ENCODE results near the gene GOLGA5.
"Not testable (repeated sequence)": the region's sequence is repeated elsewhere in the genome, so short reads cannot be mapped to it uniquely, and the experiment has no call there.

Gene GOLGA5

DNA sequence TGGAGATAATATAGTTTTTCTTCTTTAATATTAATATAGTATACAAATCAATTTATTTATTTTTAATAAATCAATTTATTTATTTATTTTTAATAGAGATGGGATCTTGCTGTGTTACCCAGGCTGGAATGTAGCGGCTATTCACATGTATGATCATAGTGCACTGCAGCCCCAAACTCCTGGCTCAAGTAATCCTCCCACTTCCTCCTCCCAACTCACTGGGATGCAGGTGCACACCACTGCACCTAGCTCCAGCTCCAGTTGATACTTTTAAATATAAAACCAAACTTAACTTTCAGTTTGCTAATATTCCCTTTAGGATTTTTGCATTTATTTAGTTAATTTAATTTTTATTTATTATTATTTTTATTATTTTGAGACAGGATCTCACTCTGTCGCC, 8.6 kb downstream of the GOLGA5 start:
- Histone ChIP-seq H2BK12ac (ENCODE audit: low read length) (no peak overlapping the region), H3K27me3 (ENCODE audit: control insufficient read depth in 3 of 3, insufficient read depth in 3 of 3, low read depth in 1 of 3, low read length in 3 of 3) (no peaks in the 10 kb centered on the region), H4K8ac (ENCODE audit: low read depth, low read length) (no peak overlapping the region), H3K18ac (ENCODE audit: low read length) (no peak overlapping the region), H2AK5ac (ENCODE audit: low read depth, low read length) (no peak overlapping the region), H3K14ac (ENCODE audit: low read length) (no peak overlapping the region), H3K9ac (ENCODE audit: low read depth, low read length, poor library complexity) (no peak overlapping the region), H4K91ac (ENCODE audit: low read depth, low read length, poor library complexity) (no peak overlapping the region), H3K36me3 (replicated peaks in 1 of 2; ENCODE audit: control insufficient read depth in 2 of 2, insufficient read depth in 2 of 2, low read length in 2 of 2) (peaks cover 10 to 71% of the 10 kb centered on the region in 2 donors), H3K4ac (ENCODE audit: low read length) (no peak overlapping the region), H2BK15ac (ENCODE audit: low read length) (no peak overlapping the region), H3K9me3 (replicated peaks in 1 of 2; ENCODE audit: control insufficient read depth in 2 of 2, insufficient read depth in 1 of 2, low read depth in 1 of 2, low read length in 2 of 2) (no peaks in the 10 kb centered on the region), H3K4me1 (ENCODE audit: control insufficient read depth in 2 of 2, insufficient read depth in 1 of 2, low read depth in 1 of 2, low read length in 2 of 2) (no peaks in the 10 kb centered on the region), H3K4me3 (ENCODE audit: low read length in 2 of 2) (no peak overlapping the region), H3K23ac (ENCODE audit: low read depth, low read length, poor library complexity) (no peak overlapping the region), H3K27ac (replicated peaks; ENCODE audit: low read length) (no peak overlapping the region), H3K4me2 (ENCODE audit: insufficient read depth, low read length, poor library complexity, severe bottlenecking) (no peak overlapping the region), H2BK5ac (ENCODE audit: low read length) (no peak overlapping the region), H3K79me1 (ENCODE audit: low read depth, low read length) (peaks cover 2% of the 10 kb centered on the region), H2BK120ac (ENCODE audit: low read depth, low read length) (no peak overlapping the region), H2AFZ (ENCODE audit: low read length) (no peak overlapping the region)
- DNase-seq (ENCODE audit: low spot score) = no peak
- WGBS, 2 donors (ENCODE audit: extremely low coverage in 2 of 2, insufficient read length in 2 of 2, insufficient replicate concordance in 1 of 2) = no CpG with 5 or more reads among the region's 2 CpGs

DNA sequence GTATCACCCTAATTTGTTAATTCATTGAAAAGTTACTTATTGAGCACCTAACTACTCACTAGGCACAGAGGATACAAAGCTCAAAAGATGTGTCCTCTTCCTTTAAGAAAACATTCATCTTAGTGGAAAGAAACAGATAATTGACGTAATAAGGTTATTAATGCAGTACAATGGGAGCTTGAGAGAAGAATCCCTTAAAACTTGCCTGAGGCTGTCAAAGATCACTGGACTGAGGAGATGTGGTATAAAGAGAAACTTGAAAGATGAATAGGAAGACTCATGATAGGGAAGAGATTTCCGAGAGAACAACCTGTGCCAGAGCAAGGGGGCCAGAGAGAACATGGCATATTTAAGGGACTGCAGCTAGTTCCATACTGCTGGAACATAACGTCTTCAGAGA, 19.1 kb downstream of the GOLGA5 start:
- no peak overlapping the region for H3K27ac ChIP-seq (replicated peaks; ENCODE audit: low read length)
- no peaks in the 10 kb centered on the region for H3K27me3 ChIP-seq (ENCODE audit: control insufficient read depth in 3 of 3, insufficient read depth in 3 of 3, low read depth in 1 of 3, low read length in 3 of 3)
- peaks cover 15 to 97% of the 10 kb centered on the region in 2 donors for H3K36me3 ChIP-seq (replicated peaks in 1 of 2; ENCODE audit: control insufficient read depth in 2 of 2, insufficient read depth in 2 of 2, low read length in 2 of 2)
- no peaks in the 10 kb centered on the region for H3K4me1 ChIP-seq (ENCODE audit: control insufficient read depth in 2 of 2, insufficient read depth in 1 of 2, low read depth in 1 of 2, low read length in 2 of 2)
- H2BK12ac ChIP-seq (ENCODE audit: low read length) = no peak overlapping the region
- no peak overlapping the region for H3K4ac ChIP-seq (ENCODE audit: low read length)
- H3K4me2 ChIP-seq (ENCODE audit: insufficient read depth, low read length, poor library complexity, severe bottlenecking) = no peak overlapping the region
- no peak overlapping the region for H3K4me3 ChIP-seq (ENCODE audit: low read length in 2 of 2)
- H4K91ac ChIP-seq (ENCODE audit: low read depth, low read length, poor library complexity) = no peak overlapping the region
- no peak overlapping the region for H2AK5ac ChIP-seq (ENCODE audit: low read depth, low read length)
- H4K8ac ChIP-seq (ENCODE audit: low read depth, low read length) = no peak overlapping the region
- WGBS, 2 donors (ENCODE audit: extremely low coverage in 2 of 2, insufficient read length in 2 of 2, insufficient replicate concordance in 1 of 2) = no CpG with 5 or more reads among the region's 3 CpGs
- no peak for DNase-seq (ENCODE audit: low spot score)
- H3K9ac ChIP-seq (ENCODE audit: low read depth, low read length, poor library complexity) = no peak overlapping the region
- H3K23ac ChIP-seq (ENCODE audit: low read depth, low read length, poor library complexity) = no peak overlapping the region
- no peak overlapping the region for H2BK15ac ChIP-seq (ENCODE audit: low read length)
- no peak overlapping the region for H3K14ac ChIP-seq (ENCODE audit: low read length)
- no peak overlapping the region for H2BK120ac ChIP-seq (ENCODE audit: low read depth, low read length)
- H3K79me1 ChIP-seq (ENCODE audit: low read depth, low read length) = no peaks in the 10 kb centered on the region
- H2BK5ac ChIP-seq (ENCODE audit: low read length) = no peak overlapping the region
- H2AFZ ChIP-seq (ENCODE audit: low read length) = no peak overlapping the region
- no peaks in the 10 kb centered on the region for H3K9me3 ChIP-seq (replicated peaks in 1 of 2; ENCODE audit: control insufficient read depth in 2 of 2, insufficient read depth in 1 of 2, low read depth in 1 of 2, low read length in 2 of 2)
- no peak overlapping the region for H3K18ac ChIP-seq (ENCODE audit: low read length)

DNA sequence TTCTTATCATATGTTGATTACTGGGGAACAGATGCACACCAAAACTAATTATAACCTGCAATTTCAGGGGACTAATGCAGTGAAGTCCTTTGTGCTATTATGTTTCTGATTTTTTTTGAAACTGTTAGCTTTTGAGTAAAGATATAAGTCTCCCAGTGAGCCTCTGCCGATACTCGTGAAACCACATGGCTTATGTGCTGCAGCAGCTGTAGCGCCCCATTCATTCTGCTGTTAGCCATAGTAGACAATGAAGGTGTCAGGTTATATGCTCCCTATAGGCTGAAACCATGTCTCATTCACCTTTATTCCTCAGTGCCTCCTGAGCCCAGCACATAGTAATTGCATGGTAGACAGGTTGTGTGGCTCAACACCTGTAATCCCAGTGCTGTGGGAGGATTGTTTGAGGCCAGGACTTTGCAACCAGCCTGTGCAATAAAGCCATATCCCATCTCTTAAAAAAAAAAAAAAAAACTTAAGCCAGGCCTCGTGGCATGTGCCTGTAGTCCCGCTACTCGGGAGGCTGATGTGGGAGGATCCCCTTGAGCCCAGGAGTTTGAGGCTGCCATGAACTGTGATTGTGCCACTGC, 25.0 kb downstream of the GOLGA5 start:
- no peak overlapping the region for H4K91ac ChIP-seq (ENCODE audit: low read depth, low read length, poor library complexity)
- H3K9ac ChIP-seq (ENCODE audit: low read depth, low read length, poor library complexity) = no peak overlapping the region
- H3K4me1 ChIP-seq (ENCODE audit: control insufficient read depth in 2 of 2, insufficient read depth in 1 of 2, low read depth in 1 of 2, low read length in 2 of 2) = peaks cover 0 to 2% of the 10 kb centered on the region in 2 donors
- H3K4ac ChIP-seq (ENCODE audit: low read length) = no peak overlapping the region
- no peak overlapping the region for H2AFZ ChIP-seq (ENCODE audit: low read length)
- H3K18ac ChIP-seq (ENCODE audit: low read length) = no peak overlapping the region
- no peak overlapping the region for H3K4me2 ChIP-seq (ENCODE audit: insufficient read depth, low read length, poor library complexity, severe bottlenecking)
- no peak overlapping the region for H3K14ac ChIP-seq (ENCODE audit: low read length)
- no CpG with 5 or more reads among the region's 6 CpGs for WGBS, 2 donors (ENCODE audit: extremely low coverage in 2 of 2, insufficient read length in 2 of 2, insufficient replicate concordance in 1 of 2)
- no peak overlapping the region for H2BK120ac ChIP-seq (ENCODE audit: low read depth, low read length)
- no peaks in the 10 kb centered on the region for H3K9me3 ChIP-seq (replicated peaks in 1 of 2; ENCODE audit: control insufficient read depth in 2 of 2, insufficient read depth in 1 of 2, low read depth in 1 of 2, low read length in 2 of 2)
- DNase-seq (ENCODE audit: low spot score) = no peak
- H2BK12ac ChIP-seq (ENCODE audit: low read length) = no peak overlapping the region
- H3K36me3 ChIP-seq (replicated peaks in 1 of 2; ENCODE audit: control insufficient read depth in 2 of 2, insufficient read depth in 2 of 2, low read length in 2 of 2) = peaks cover 7 to 93% of the 10 kb centered on the region in 2 donors
- no peak overlapping the region for H3K27ac ChIP-seq (replicated peaks; ENCODE audit: low read length)
- H4K8ac ChIP-seq (ENCODE audit: low read depth, low read length) = no peak overlapping the region
- H3K4me3 ChIP-seq (ENCODE audit: low read length in 2 of 2) = no peak overlapping the region
- H2BK15ac ChIP-seq (ENCODE audit: low read length) = no peak overlapping the region
- no peak overlapping the region for H3K23ac ChIP-seq (ENCODE audit: low read depth, low read length, poor library complexity)
- H2AK5ac ChIP-seq (ENCODE audit: low read depth, low read length) = no peak overlapping the region
- no peaks in the 10 kb centered on the region for H3K79me1 ChIP-seq (ENCODE audit: low read depth, low read length)
- no peaks in the 10 kb centered on the region for H3K27me3 ChIP-seq (ENCODE audit: control insufficient read depth in 3 of 3, insufficient read depth in 3 of 3, low read depth in 1 of 3, low read length in 3 of 3)
- no peak overlapping the region for H2BK5ac ChIP-seq (ENCODE audit: low read length)

DNA sequence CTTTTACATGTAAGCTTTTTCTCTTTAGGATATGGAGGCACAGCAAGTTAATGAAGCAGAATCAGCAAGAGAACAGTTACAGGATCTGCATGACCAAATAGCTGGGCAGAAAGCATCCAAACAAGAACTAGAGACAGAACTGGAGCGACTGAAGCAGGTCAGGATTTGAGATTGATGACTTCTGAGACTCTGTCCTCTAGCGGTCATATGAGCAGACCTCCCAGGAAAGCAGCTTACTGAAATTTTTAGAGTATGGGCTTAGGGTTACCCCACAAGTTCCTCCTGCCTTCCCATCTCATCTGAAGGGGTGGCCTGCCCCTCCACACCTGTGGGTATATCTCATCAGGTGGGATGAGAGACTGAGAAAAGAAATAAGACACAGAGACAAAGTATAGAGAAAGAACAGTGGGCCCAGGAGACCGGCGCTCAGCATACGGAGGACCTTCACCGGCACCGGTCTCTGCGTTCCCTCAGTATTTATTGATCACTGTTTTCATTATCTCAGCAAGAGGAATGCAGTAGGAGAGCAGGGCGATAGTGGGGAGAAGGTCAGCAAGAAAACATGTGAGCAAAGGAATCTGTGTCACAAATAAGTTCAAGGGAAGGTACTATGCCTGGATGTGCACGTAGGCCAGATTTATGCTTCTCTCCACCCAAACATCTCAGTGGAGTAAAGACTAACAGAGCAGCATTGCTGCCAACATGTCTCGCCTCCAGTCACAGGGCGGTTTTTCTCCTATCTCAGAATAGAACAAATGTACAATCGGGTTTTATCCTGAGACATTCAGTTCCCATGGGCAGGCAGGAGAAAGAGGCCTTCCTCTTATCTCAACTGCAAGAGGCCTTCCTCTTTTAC, 25.8 kb downstream of the GOLGA5 start:
- H2BK15ac ChIP-seq (ENCODE audit: low read length); H3K4ac ChIP-seq (ENCODE audit: low read length); H3K27me3 ChIP-seq (ENCODE audit: control insufficient read depth in 3 of 3, insufficient read depth in 3 of 3, low read depth in 1 of 3, low read length in 3 of 3); H2AK5ac ChIP-seq (ENCODE audit: low read depth, low read length); H2BK120ac ChIP-seq (ENCODE audit: low read depth, low read length); H3K27ac ChIP-seq (replicated peaks; ENCODE audit: low read length); H3K9me3 ChIP-seq (replicated peaks in 1 of 2; ENCODE audit: control insufficient read depth in 2 of 2, insufficient read depth in 1 of 2, low read depth in 1 of 2, low read length in 2 of 2); H2BK12ac ChIP-seq (ENCODE audit: low read length); H3K14ac ChIP-seq (ENCODE audit: low read length); H2BK5ac ChIP-seq (ENCODE audit: low read length); DNase-seq (ENCODE audit: low spot score); H4K91ac ChIP-seq (ENCODE audit: low read depth, low read length, poor library complexity); H4K8ac ChIP-seq (ENCODE audit: low read depth, low read length); H3K18ac ChIP-seq (ENCODE audit: low read length); H3K23ac ChIP-seq (ENCODE audit: low read depth, low read length, poor library complexity); H3K4me3 ChIP-seq (ENCODE audit: low read length in 2 of 2); H3K9ac ChIP-seq (ENCODE audit: low read depth, low read length, poor library complexity); H3K4me1 ChIP-seq (ENCODE audit: control insufficient read depth in 2 of 2, insufficient read depth in 1 of 2, low read depth in 1 of 2, low read length in 2 of 2); H3K79me1 ChIP-seq (ENCODE audit: low read depth, low read length); H2AFZ ChIP-seq (ENCODE audit: low read length); H3K4me2 ChIP-seq (ENCODE audit: insufficient read depth, low read length, poor library complexity, severe bottlenecking): not testable (repeated sequence)
- no CpG with 5 or more reads among the region's 13 CpGs for WGBS, 2 donors (ENCODE audit: extremely low coverage in 2 of 2, insufficient read length in 2 of 2, insufficient replicate concordance in 1 of 2)
- H3K36me3 ChIP-seq (replicated peaks in 1 of 2; ENCODE audit: control insufficient read depth in 2 of 2, insufficient read depth in 2 of 2, low read length in 2 of 2) = peaks cover 7 to 93% of the 10 kb centered on the region in 2 donors
